WTC11 (cell line): ENCODE measurements around the gene SAMM50. TPM values are rescaled to one million over a fixed set of nuclear protein-coding genes. Genes with fewer than 3 reads are reported as not detected.

Source experiments
- ATAC-seq: fragments of 200-7000 bp; cut with Tn5 transposase; 2 replicates; pipeline ENCODE4 v1.10.0; 2021; ENCODE audit warnings: mild to moderate bottlenecking, moderate library complexity
- CTCF ChIA-PET: fragments of 300-600 bp; sonication (Branson Sonifier 250); formaldehyde crosslinking; loops from one replicate; lab custom pipeline; 2021; ENCODE audit warnings: antibody characterized with exemption; lab: Charles Lee
- POLR2A ChIA-PET: fragments of 350-600 bp; sonication (Branson Sonifier 250); formaldehyde crosslinking; loops from one replicate; lab custom pipeline; 2021; ENCODE audit warnings: antibody characterized with exemption; lab: Charles Lee
- DNase-seq: peaks from one replicate; pipeline ENCODE4 v3.0.0; 2021; ENCODE audit warnings: low spot score
- H3K27ac Mint-ChIP-seq: 2 replicates; pipeline ENCODE4 v1.8.0; 2021; ENCODE audit warnings: mixed read lengths
- H3K27me3 Mint-ChIP-seq: 2 replicates; pipeline ENCODE4 v1.8.0; 2021; ENCODE audit warnings: low read depth, mild to moderate bottlenecking, moderate library complexity, mixed read lengths
- H3K36me3 Mint-ChIP-seq: 2 replicates; pipeline ENCODE4 v1.8.0; 2021; ENCODE audit warnings: mixed read lengths
- H3K4me1 Mint-ChIP-seq: 2 replicates; pipeline ENCODE4 v1.8.0; 2022; ENCODE audit warnings: mixed read lengths
- H3K4me3 Mint-ChIP-seq: 2 replicates; pipeline ENCODE4 v1.8.0; 2021; ENCODE audit warnings: mild to moderate bottlenecking, moderate library complexity, mixed read lengths
- H3K9me3 Mint-ChIP-seq: 2 replicates; pipeline ENCODE4 v1.8.0; 2021; ENCODE audit warnings: mixed read lengths
- ATF1 ChIP-seq: sonication (generic); formaldehyde crosslinking; IDR thresholded peaks from 2 replicates; pipeline ENCODE4 v1.8.1; 2023; ENCODE audit warnings: mild to moderate bottlenecking, moderate library complexity, missing genetic modification reagents
- FOXK1 ChIP-seq: sonication (generic); formaldehyde crosslinking; IDR thresholded peaks from 2 replicates; pipeline ENCODE4 v1.8.0; 2022; ENCODE audit warnings: mild to moderate bottlenecking, moderate library complexity, missing genetic modification reagents
- GRHL2 ChIP-seq: fragments of 250-450 bp; sonication (Bioruptor Pico); IDR thresholded peaks from 2 replicates; pipeline ENCODE4 v1.8.0; 2022; ENCODE audit warnings: mild to moderate bottlenecking, moderate library complexity; ENCODE audit not compliant: insufficient replicate concordance, severe bottlenecking
- NR1H2 ChIP-seq: sonication (generic); formaldehyde crosslinking; IDR thresholded peaks from 2 replicates; pipeline ENCODE4 v1.9.0; 2021; ENCODE audit warnings: mild to moderate bottlenecking, moderate library complexity, missing genetic modification reagents
- NR3C1 ChIP-seq: sonication (generic); formaldehyde crosslinking; conservative IDR thresholded peaks from 2 replicates; pipeline ENCODE4 v1.8.1; 2023; ENCODE audit warnings: low read depth, mild to moderate bottlenecking, missing genetic modification reagents
- TCF7 ChIP-seq: sonication (generic); formaldehyde crosslinking; IDR thresholded peaks from 2 replicates; pipeline ENCODE4 v1.8.0; 2022; ENCODE audit warnings: mild to moderate bottlenecking, low read depth, missing genetic modification reagents, moderate library complexity
- total RNA-seq: library from RNA; stranded (reverse); gene quantifications from 3 replicates; pipeline ENCODE4 v1.2.3, GENCODE V29; 2021
- TF ChIP-seq, protein P1 (sequence below): fragments of 250-450 bp; sonication (Bioruptor Pico); IDR thresholded peaks from 2 replicates; pipeline ENCODE4 v1.9.0; 2021; ENCODE audit warnings: moderate library complexity, mild to moderate bottlenecking, inconsistent platforms, borderline replicate concordance
- TF ChIP-seq, protein P2 (sequence below): sonication (generic); formaldehyde crosslinking; IDR thresholded peaks from 2 replicates; pipeline ENCODE4 v1.8.0; 2022; ENCODE audit warnings: mild to moderate bottlenecking, missing genetic modification reagents
- TF ChIP-seq, protein P3 (sequence below): sonication (generic); formaldehyde crosslinking; IDR thresholded peaks from 2 replicates; pipeline ENCODE4 v1.8.1; 2023; ENCODE audit warnings: mild to moderate bottlenecking, missing genetic modification reagents
- TF ChIP-seq, protein P4 (sequence below): sonication (generic); formaldehyde crosslinking; IDR thresholded peaks from 2 replicates; pipeline ENCODE4 v1.8.0; 2023; ENCODE audit warnings: missing genetic modification reagents, mild to moderate bottlenecking, borderline replicate concordance
- TF ChIP-seq, protein P5 (sequence below): sonication (generic); formaldehyde crosslinking; IDR thresholded peaks from 2 replicates; pipeline ENCODE4 v1.8.0; 2022; ENCODE audit warnings: mild to moderate bottlenecking, missing genetic modification reagents
- TF ChIP-seq, protein P6 (sequence below): sonication (generic); formaldehyde crosslinking; IDR thresholded peaks from 2 replicates; pipeline ENCODE4 v1.8.1; 2022; ENCODE audit warnings: mild to moderate bottlenecking, moderate library complexity, missing genetic modification reagents

Gene SAMM50
- total RNA-seq, 1 experiment from 2014 or later = 72.1 TPM

DNA sequence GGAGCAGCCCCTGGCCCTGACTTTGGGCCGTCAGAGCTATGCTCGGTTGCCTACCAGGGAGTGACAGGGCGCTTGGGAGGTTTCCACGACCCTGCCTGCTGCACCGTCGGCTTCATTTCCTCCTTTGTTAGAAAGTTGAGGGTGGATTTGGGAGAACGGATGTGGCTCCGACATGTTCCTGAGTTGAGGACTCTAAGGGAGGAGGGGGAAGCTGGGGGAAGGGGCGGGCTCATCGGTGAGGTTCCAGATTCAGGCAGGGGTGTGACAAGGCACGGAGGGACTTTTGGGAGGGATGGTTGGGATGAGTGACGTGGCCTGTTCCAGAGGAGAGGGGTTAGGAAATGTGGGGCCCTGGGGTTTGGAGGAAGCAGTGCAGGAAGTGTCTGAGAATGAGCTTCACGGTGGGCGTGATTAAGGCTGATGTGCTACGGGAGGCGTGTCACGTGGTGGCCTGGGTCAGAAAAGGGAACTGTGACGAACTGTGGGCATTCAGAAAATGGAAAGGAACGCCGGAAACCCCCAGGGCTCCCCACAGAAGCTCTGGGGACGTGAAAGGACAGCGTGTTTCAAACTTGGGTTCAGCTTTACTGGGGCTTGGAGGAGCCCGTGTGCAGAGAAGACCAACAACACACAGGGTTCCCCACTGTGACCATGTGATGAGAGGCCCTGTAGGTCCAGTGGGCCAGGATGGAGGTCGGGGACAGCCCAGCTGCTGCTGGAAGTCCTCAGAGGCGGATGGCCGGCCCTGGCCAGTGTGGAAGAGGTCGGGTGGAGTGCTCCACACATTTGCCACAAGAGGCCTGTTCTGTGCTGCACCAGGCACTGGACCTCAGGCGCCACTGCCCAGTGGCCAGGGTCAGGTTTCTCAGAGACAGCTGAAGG, 71.6 kb downstream of the SAMM50 start:
- Mint-ChIP-seq H3K27ac (no peak overlapping the region), H3K27me3 (peaks cover 7% of the 10 kb centered on the region), H3K9me3 (no peaks in the 10 kb centered on the region), H3K36me3 (no peaks in the 10 kb centered on the region), H3K4me3 (no peak overlapping the region), H3K4me1 (peaks cover 20% of the 10 kb centered on the region)
- CTCF ChIA-PET = interaction anchor here (0.7 to 2.2 kb wide), 5 partner anchors 11 to 142 kb away, joined by 3 to 9 read pairs (median 6); no protein-coding TSS in a partner anchor
- POLR2A ChIA-PET = no interaction called here
- DNase-seq = no peak
- no peak for ATAC-seq
- TF ChIP-seq NR1H2 = no peak
- no peak for TF ChIP-seq GRHL2

DNA sequence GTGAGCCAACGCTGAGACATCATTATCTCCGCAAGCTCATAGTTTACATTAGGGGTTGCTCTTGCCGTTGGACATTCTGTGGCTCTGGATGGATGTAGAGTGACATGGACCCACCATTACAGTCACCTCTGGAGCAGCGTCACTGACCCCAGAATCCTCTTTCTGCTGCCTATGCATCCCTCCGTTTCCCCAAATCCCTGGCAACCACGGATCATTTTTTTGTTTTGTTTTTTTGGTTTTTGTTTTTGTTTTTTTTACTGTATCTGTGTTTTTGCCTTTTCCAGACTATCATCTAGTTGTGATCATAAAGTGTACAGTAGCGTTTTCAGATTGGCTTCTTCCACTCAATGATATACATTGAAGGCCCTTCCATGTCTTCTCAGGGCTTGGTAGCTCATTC, 72.8 kb downstream of the SAMM50 start:
- ATAC-seq (no peak), DNase-seq (no peak)
- Mint-ChIP-seq H3K27ac (no peak overlapping the region), H3K4me1 (peaks cover 20% of the 10 kb centered on the region), H3K4me3 (no peak overlapping the region), H3K9me3 (no peaks in the 10 kb centered on the region), H3K27me3 (peaks cover 7% of the 10 kb centered on the region), H3K36me3 (no peaks in the 10 kb centered on the region)
- CTCF ChIA-PET = interaction anchor here (2.2 kb wide), 1 partner anchor 35 kb away, joined by 9 read pairs; no protein-coding TSS in a partner anchor
- TF ChIP-seq, protein P1, sequence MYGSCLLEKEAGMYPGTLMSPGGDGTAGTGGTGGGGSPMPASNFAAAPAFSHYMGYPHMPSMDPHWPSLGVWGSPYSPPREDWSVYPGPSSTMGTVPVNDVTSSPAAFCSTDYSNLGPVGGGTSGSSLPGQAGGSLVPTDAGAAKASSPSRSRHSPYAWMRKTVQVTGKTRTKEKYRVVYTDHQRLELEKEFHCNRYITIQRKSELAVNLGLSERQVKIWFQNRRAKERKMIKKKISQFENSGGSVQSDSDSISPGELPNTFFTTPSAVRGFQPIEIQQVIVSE (CRISPR knock-in tag) = no peak
- TF ChIP-seq, protein P2, sequence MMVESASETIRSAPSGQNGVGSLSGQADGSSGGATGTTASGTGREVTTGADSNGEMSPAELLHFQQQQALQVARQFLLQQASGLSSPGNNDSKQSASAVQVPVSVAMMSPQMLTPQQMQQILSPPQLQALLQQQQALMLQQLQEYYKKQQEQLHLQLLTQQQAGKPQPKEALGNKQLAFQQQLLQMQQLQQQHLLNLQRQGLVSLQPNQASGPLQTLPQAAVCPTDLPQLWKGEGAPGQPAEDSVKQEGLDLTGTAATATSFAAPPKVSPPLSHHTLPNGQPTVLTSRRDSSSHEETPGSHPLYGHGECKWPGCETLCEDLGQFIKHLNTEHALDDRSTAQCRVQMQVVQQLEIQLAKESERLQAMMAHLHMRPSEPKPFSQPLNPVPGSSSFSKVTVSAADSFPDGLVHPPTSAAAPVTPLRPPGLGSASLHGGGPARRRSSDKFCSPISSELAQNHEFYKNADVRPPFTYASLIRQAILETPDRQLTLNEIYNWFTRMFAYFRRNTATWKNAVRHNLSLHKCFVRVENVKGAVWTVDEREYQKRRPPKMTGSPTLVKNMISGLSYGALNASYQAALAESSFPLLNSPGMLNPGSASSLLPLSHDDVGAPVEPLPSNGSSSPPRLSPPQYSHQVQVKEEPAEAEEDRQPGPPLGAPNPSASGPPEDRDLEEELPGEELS (CRISPR knock-in tag) = no peak
- TF ChIP-seq, protein P3, sequence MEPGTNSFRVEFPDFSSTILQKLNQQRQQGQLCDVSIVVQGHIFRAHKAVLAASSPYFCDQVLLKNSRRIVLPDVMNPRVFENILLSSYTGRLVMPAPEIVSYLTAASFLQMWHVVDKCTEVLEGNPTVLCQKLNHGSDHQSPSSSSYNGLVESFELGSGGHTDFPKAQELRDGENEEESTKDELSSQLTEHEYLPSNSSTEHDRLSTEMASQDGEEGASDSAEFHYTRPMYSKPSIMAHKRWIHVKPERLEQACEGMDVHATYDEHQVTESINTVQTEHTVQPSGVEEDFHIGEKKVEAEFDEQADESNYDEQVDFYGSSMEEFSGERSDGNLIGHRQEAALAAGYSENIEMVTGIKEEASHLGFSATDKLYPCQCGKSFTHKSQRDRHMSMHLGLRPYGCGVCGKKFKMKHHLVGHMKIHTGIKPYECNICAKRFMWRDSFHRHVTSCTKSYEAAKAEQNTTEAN (CRISPR knock-in tag) = no peak
- no peak for TF ChIP-seq TCF7 (CRISPR knock-in tag)
- no peak for TF ChIP-seq FOXK1
- TF ChIP-seq ATF1 (CRISPR knock-in tag) = no peak
- POLR2A ChIA-PET = no interaction called here

DNA sequence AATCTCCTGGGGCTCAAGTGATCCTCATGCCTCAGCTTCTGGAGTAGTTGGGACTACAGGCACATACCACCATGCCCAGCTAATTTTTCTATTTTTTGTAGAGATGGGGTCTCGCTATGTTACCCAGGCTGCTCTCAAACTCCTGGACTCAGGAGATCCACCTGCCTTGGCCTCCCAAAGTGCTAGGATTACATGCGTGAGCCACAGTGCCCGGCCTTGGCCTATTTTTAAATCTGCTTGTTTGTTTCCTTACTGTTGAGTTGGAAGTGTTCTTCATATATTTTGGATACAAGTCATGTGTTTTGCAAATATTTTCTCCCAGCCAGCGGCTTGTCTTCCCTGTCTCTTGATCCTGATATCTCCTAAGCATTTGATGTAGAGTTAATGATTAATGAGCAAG, 73.8 kb downstream of the SAMM50 start:
- ATAC-seq (no peak), DNase-seq (no peak)
- TF ChIP-seq, protein P4, sequence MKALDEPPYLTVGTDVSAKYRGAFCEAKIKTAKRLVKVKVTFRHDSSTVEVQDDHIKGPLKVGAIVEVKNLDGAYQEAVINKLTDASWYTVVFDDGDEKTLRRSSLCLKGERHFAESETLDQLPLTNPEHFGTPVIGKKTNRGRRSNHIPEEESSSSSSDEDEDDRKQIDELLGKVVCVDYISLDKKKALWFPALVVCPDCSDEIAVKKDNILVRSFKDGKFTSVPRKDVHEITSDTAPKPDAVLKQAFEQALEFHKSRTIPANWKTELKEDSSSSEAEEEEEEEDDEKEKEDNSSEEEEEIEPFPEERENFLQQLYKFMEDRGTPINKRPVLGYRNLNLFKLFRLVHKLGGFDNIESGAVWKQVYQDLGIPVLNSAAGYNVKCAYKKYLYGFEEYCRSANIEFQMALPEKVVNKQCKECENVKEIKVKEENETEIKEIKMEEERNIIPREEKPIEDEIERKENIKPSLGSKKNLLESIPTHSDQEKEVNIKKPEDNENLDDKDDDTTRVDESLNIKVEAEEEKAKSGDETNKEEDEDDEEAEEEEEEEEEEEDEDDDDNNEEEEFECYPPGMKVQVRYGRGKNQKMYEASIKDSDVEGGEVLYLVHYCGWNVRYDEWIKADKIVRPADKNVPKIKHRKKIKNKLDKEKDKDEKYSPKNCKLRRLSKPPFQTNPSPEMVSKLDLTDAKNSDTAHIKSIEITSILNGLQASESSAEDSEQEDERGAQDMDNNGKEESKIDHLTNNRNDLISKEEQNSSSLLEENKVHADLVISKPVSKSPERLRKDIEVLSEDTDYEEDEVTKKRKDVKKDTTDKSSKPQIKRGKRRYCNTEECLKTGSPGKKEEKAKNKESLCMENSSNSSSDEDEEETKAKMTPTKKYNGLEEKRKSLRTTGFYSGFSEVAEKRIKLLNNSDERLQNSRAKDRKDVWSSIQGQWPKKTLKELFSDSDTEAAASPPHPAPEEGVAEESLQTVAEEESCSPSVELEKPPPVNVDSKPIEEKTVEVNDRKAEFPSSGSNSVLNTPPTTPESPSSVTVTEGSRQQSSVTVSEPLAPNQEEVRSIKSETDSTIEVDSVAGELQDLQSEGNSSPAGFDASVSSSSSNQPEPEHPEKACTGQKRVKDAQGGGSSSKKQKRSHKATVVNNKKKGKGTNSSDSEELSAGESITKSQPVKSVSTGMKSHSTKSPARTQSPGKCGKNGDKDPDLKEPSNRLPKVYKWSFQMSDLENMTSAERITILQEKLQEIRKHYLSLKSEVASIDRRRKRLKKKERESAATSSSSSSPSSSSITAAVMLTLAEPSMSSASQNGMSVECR (CRISPR knock-in tag) = no peak
- TF ChIP-seq, protein P5, sequence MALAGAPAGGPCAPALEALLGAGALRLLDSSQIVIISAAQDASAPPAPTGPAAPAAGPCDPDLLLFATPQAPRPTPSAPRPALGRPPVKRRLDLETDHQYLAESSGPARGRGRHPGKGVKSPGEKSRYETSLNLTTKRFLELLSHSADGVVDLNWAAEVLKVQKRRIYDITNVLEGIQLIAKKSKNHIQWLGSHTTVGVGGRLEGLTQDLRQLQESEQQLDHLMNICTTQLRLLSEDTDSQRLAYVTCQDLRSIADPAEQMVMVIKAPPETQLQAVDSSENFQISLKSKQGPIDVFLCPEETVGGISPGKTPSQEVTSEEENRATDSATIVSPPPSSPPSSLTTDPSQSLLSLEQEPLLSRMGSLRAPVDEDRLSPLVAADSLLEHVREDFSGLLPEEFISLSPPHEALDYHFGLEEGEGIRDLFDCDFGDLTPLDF = no peak
- TF ChIP-seq, protein P6, sequence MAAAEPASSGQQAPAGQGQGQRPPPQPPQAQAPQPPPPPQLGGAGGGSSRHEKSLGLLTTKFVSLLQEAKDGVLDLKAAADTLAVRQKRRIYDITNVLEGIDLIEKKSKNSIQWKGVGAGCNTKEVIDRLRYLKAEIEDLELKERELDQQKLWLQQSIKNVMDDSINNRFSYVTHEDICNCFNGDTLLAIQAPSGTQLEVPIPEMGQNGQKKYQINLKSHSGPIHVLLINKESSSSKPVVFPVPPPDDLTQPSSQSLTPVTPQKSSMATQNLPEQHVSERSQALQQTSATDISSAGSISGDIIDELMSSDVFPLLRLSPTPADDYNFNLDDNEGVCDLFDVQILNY (CRISPR knock-in tag) = no peak
- no peak for TF ChIP-seq NR3C1 (CRISPR knock-in tag)
- Mint-ChIP-seq H3K27me3 (peaks cover 3% of the 10 kb centered on the region), H3K27ac (no peak overlapping the region), H3K36me3 (no peaks in the 10 kb centered on the region), H3K4me3 (no peak overlapping the region), H3K4me1 (peaks cover 21% of the 10 kb centered on the region), H3K9me3 (no peaks in the 10 kb centered on the region)
- POLR2A ChIA-PET = no interaction called here
- CTCF ChIA-PET = no interaction called here
